HL-60 (cell line): ENCODE measurements around the gene PTPRD.

Experiments used
- POLR2AphosphoS5 ChIP-seq: IDR thresholded peaks from 2 replicates; pipeline ENCODE4 v1.6.1; 2012; ENCODE audit warnings: low read depth
- TF ChIP-seq, protein P1 (sequence below): IDR thresholded peaks from one replicate; pipeline ENCODE4 v1.5.1; 2011; ENCODE audit warnings: low read length, control low read depth, inconsistent platforms; ENCODE audit not compliant: insufficient read depth

DNA sequence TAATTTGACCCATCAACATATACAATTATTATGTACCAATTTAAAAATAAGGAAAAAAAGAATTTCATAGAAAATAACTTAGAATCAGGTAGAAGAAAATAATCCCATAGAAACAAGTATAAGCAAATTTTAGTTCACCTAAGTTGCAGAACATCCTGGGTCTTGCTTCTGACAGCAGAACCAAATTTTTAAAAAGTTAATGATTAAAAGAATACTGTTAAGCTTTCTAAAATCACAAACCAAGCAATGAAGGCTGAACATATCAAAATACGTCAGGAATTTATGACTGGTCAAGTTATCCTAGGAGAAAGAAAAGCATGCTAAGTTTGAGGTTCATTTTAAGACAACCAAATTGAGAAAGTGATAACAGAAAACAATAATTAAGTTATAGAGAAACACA lies 650.9 kb downstream of the PTPRD start:
- TF ChIP-seq, protein P1, sequence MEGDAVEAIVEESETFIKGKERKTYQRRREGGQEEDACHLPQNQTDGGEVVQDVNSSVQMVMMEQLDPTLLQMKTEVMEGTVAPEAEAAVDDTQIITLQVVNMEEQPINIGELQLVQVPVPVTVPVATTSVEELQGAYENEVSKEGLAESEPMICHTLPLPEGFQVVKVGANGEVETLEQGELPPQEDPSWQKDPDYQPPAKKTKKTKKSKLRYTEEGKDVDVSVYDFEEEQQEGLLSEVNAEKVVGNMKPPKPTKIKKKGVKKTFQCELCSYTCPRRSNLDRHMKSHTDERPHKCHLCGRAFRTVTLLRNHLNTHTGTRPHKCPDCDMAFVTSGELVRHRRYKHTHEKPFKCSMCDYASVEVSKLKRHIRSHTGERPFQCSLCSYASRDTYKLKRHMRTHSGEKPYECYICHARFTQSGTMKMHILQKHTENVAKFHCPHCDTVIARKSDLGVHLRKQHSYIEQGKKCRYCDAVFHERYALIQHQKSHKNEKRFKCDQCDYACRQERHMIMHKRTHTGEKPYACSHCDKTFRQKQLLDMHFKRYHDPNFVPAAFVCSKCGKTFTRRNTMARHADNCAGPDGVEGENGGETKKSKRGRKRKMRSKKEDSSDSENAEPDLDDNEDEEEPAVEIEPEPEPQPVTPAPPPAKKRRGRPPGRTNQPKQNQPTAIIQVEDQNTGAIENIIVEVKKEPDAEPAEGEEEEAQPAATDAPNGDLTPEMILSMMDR, result no peak
- no peak for TF ChIP-seq POLR2AphosphoS5
